CD4-positive, alpha-beta T cell treated with Interleukin-6 at 100 ng/mL for 8 hours (primary cell): ENCODE data around the gene GNG12.
"Not testable (repeated sequence)": the region's sequence is repeated elsewhere in the genome, so short reads cannot be mapped to it uniquely, and the experiment has no call there.

Experiments used
- DNase-seq: peaks from one replicate; pipeline ENCODE4 v3.0.0-alpha.2; 2020; ENCODE audit warnings: mixed read lengths, low spot score

GNG12 gene

DNA sequence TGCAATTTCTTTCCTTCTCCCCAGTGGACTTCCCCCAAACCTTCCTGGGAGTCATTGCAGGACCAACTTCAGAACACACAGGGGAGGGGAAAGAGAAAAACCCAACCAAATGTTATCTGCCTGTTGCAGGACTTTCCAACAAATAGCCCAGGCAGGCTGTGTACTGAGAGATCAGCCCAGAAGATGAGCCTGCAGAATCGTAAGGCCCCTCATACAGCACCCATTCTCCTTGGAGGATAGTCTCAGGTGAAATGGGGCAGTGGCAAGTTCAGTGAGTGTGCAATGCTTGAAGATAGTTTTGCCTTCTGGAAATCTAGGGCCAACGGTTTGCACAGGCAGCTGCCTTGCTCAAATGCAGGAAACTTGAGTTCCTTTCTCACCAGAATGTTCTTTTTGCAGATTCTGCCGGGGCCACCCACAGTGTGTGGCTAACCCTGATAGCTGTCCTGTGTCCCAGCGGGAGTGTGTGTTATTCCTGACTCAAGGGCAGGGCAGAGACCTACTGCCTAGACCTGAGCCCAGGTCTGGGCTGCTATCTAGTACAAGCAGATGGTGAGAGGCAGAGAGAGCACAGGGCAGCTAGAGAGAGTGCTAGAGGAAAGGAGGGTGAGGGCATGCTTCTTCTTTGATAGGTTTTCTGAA is 99.5 kb downstream of the GNG12 start:
- DNase-seq, result no peak

DNA sequence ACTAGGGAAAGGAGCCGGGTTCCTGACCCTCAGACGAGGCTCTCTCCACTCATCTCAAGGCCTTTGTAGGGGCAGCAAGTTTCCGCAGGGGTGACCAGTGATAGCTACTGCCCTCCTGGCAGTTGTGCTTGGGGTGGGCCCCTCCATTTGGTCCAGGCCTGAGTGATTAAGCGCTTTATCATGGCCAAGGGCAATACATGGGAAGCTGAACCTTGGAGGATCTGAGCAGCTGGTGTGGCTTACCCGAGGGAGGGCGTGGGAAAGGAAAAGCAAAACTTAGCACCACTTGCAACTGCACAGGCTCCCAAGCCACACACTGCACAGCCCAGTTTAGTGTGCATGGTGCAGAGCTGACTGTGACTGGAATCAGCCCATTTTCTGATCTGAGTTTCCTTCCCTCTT is 100.5 kb downstream of the GNG12 start:
- no peak for DNase-seq

DNA sequence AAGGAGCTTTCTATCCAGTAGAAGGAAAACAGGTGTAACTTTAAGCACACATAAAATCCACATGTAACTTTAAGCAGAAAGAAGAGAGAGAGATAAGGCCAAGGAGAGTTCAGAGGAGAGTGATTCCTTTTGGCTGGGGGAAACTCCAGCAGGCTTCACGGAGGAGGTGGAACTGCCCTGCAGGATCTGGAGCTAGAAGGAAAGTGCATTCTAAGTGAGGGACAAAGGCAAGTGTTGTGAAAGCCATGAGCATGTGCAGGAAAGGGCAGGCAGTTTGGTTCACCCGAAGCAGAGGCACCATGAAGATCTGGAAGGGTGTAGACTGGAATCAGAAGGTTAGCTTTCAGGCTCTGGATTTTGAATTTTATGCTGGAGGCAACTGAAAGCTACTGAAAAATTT is 101.9 kb downstream of the GNG12 start:
- DNase-seq, result no peak

- not testable (repeated sequence) for DNase-seq
Observed at GRCh38 chr1:67730312-67730711, 103.0 kb downstream of the GNG12 start.

DNA sequence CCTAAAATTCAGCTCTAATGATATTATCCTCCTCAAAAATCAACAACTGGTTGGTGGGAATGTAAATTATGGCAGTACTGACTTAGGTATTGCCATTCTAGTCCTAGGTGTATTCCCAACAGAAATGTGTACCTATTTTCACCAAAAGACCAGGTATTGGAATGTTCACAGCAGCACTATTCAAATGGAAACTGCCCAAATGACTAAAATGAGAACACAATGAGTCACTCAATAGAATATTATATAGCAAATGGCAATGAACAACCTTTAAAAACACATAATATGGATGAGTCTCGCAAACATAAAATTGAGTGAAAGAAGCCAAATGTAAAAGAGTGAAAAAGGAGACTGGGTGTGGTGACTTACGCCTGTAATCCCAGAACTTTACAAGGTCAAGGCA is 103.4 kb downstream of the GNG12 start:
- no peak for DNase-seq

- no peak for DNase-seq
Observed at GRCh38 chr1:67726224-67726623, 107.0 kb downstream of the GNG12 start.

DNA sequence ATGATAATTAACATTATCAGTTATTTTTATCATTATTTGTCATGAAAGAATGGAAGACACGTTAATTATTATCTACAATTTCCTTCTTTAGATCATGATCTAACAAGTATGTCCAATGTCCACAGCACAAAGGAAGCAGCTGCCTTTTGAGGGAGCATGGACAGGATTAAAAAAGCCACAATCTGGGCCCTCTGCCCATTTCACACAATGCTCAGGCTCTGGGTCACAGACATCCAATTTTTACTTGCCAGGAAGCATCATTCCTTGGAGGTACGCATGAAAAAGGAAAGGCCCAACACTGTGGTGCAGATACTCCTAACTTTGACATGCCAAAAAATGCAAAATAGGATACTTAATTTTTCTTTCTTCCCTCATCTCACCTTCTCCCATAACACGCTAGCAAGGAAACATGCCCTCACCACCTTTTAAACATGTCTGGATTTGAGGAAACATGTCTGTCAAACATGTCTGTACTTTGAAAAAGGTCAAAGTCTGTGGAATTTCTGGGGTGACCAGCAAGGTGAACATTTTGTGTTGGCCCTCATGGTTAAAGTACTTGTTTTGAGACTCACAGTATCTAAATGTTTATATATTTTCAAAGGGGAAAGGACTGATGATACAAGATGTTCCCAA is 108.2 kb downstream of the GNG12 start:
- no peak for DNase-seq

GRCh38 chr1:67723620-67724019 is 109.6 kb downstream of the GNG12 start:
- no peak for DNase-seq

- no peak for DNase-seq
Observed at GRCh38 chr1:67723126-67723525, 110.1 kb downstream of the GNG12 start.

DNA sequence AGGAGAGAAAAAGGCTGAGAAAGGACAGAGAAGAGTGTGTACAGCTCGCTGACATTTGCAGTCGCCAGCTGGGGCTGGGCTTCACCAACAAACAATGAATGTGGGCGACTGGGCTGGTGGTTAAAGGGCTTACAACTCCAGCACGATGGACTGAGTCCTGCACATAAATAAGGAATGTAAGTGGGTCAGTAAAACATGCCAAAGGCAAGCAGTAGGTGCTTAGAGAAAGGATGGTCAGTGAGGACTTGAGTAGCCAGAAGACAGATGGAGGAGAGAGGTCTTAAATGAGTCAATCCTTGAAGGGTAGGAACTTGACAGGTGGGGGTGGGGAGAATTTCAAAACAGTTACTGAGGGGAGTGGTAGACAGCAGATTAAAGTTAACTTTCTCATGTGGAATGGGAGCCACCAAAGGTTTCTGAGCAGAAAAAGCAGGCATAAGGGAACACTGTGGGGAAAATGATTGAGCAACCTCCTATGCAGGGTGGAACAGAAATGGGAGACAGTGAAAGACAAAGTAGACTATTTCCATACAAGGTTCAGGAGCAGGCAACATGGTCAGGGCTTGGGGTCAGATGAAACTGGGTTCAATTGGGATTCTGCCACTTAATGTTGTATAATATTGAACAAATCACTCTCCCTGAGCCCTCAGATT is 110.8 kb downstream of the GNG12 start:
- no peak for DNase-seq

GRCh38 chr1:67721650-67722291 is 111.5 kb downstream of the GNG12 start:
- DNase-seq, result no peak

DNA sequence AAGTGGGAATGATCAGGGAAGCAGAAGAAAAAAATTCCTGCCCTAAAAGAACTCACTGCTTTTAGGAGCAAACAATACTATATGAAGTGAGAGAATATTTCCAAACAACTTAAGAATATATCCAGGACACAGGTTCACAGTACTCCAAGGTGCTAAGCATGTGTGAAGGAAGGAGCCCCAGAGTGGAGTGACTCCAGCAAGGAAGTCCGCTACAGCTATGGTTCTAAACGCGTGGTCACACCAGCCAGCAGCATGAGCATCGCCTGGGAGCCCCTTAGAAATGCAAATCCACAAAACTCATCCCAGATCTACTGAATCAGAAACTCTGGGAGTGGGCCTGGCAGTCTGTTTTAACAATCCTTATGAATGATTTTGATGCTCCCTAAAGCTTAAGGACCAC is 112.2 kb downstream of the GNG12 start:
- no peak for DNase-seq

DNA sequence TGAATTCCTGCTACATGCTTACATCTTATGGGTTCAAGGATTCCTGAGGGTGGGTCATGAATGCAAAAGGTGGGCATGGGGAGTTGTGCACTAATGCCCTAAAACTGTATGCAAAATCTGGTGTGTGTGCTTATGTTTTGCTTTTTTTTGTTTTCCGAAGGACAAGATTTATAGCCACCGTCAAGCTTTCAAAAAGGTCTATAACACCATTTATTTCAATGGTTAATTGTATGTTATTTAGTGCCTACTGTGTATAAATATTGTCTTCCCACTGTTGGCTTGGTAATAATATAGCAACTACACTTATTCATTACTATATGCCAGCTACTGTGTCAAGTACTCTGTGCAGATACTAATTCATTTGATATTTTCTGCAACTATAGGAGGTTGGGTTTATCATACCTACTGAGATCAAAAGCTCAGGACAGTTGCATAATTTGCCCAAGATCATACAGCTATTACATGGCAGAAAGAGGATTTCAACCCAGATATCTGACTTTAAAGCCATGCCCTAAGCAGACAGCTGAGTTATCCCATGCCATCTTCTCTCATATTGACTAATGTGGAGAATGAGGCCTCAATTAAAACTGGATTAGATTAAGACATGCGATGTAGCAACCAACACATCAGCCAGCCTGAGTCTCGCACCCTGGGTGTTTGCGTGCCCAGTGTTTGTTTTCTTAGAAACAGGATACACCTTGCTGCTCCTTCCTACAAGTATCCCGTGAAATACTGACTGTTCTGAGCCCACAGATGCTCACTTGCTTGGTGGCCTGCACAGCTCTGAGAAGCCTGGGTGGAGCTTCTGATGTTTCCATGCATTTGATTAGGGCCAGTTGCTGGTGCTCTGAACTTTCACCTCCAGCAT is 113.7 kb downstream of the GNG12 start:
- DNase-seq, result no peak

DNA sequence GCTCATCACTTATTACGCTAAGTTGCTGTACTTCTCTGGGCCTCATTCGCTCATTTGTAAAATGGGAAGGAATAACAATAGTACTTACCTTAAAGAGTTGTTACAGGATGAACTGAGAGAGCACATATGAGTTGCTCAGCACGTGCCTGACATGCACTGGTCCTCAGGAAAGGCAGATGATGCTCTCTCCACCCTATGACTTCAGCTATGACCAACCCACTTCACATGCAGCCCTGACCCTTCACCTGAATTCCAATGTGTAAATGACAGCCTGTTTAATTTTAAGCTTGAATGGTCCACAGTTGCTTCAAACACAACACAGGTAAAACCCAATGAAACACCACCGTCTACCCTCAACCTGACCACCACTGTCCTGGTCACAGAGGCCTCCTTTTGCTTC is 115.4 kb downstream of the GNG12 start:
- no peak for DNase-seq

DNA sequence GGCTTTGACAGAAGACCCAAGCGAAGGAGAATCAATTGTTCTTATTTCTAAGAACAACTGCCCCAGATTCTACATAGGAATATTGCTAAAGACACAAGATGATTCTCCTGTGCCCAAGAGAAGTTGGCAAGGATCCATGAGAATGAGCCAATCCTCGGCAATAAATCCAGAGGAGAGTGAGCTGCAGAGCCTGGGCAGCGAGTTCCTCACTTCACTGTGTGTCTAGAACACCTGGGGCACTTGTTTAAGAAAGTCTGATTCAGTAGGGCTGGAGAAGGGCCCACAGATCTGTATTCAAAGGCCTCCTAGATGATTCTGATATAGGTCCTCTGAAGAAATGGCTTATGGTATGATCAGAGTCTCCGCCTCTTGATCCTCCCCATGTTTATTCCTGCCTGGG is 116.5 kb downstream of the GNG12 start:
- no peak for DNase-seq

DNA sequence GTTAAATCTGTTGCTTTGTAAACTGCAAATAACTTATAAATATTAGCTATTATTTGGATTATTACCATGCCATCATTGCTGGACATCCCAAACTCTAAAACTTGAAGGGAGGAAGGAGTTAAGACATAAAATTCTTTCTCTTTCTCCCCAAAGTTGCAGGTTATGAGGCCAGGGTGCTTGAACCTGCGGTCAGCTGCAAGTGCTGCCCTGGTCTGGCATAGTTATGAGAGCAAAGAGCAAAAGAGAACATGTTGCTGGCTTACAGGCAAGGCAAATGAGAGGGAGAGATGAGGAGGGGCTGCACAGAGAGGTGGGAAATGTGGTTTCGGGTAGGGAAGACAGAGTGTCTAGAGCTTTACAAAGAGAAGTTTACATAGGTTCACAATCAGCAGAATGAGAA is 117.4 kb downstream of the GNG12 start:
- DNase-seq, result no peak

GRCh38 chr1:67713057-67713846 is 120.0 kb downstream of the GNG12 start:
- DNase-seq, result no peak

- no peak for DNase-seq
Observed at GRCh38 chr1:67711855-67712212, 121.4 kb downstream of the GNG12 start.

DNA sequence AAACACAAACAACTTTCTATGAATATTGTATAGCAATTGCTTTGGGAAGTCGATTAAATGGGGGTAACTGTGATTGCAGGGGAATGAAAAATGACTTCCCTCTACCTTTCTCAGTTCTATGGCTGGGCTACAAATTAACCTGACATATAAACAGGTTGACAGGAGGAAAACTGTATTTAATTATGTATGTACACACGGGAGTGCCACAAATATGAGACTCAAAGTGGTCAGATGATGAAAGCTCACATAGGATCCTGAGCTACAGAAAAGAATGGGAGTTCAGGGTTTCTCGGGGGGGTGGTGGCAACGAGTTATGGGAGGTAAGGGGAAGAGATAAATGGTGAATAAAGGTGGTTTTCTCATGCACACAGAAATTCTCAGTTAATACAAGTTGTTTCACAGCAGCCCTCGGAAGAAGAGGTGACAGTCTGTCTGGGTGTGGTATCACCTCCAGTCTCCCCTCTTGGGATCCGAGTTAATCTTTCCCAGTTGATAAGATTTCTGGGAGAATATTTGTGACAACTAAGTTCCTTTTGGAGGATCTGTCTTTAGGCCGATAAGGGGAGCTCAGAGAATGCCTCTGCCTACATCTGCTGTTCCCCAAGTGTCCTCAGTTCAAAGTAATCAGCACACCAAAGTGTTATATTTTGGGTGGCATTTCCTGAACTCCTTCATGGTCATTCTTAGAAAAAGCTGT is 122.0 kb downstream of the GNG12 start:
- DNase-seq, result no peak

DNA sequence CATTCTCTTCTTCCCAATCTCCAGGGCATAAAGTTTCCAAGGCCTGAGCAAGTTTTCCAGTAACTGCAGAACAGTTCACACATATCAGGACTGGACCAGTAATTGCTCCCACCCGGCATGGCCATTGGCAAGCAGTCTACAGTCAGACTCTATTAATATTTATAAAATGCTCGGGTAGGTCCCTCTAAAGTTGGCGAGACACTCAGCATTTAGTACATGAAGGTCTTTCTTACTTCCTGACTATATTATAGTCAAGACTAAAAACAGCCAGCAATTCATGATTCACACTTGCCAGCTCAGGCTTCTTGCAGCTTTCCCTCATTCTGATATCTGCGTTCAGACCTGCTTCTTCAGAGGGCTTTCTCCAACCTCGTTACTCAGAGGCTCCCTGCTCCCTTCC is 122.8 kb downstream of the GNG12 start:
- DNase-seq, result no peak

GRCh38 chr1:67708606-67709005 is 124.7 kb downstream of the GNG12 start:
- DNase-seq, result no peak
